GM06990 (cell line): Measurements from ENCODE around the gene PLIN4.

ENCODE experiments used
- DNase-seq: peaks from one replicate; pipeline ENCODE4 v3.0.0-alpha.2; 2011; ENCODE audit not compliant: insufficient read length; ENCODE audit errors: extremely low read depth
- H3K27me3 ChIP-seq: replicated peaks from 2 replicates; pipeline ENCODE4 v1.6.0; 2011; ENCODE audit warnings: low read length; ENCODE audit not compliant: control insufficient read depth, insufficient read depth
- H3K36me3 ChIP-seq: 2 replicates; pipeline ENCODE4 v1.5.1; 2011; ENCODE audit warnings: low read length; ENCODE audit not compliant: control insufficient read depth, insufficient read depth
- H3K4me3 ChIP-seq: replicated peaks from 2 replicates; pipeline ENCODE4 v1.5.1; 2011; ENCODE audit warnings: low read depth, mild to moderate bottlenecking, control low read depth, low read length
- TF ChIP-seq, protein P1 (sequence below): IDR thresholded peaks from 2 replicates; pipeline ENCODE4 v1.5.1; 2011; ENCODE audit warnings: low read length, control low read depth, mild to moderate bottlenecking, inconsistent platforms; ENCODE audit not compliant: insufficient read depth, poor library complexity, severe bottlenecking

PLIN4 gene

DNA sequence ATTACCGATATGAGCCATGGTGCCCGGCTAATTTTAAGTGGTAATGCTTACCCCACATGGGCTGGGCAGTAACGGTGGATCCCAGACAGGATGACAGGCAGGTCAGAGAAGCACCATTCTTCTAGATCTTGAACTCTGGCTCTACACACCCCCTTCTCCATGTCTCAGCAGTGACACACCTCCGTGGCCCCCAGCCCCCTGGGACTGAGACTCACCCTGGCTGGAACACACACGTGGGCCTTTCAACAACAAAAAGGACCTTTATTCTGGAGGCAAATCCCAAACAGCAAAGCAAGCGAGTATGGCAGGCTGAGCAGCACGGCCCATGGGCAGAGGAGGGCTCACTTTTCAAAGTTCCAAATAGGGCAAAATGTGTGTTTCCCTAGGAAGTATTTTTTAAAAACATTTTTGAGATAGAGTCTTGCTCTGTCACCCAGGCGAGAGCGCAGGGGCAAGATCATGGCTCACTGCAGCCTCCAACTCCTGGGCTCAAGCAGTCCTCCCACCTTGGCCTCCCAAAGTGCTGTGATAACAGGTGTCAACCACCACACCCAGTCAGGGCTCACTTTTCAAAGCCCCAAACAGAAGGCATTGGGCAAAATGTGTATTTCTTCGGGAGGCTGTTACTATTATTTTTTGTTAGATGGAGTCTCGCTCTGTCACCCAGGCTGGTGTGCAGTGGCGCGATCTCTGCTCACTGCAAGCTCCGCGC lies 4.2 kb upstream of the PLIN4 start:
- H3K27me3 ChIP-seq, result no peaks in the 10 kb centered on the region; the same call in 1 of the 2 replicates
- DNase-seq, result no peak
- TF ChIP-seq, protein P1, sequence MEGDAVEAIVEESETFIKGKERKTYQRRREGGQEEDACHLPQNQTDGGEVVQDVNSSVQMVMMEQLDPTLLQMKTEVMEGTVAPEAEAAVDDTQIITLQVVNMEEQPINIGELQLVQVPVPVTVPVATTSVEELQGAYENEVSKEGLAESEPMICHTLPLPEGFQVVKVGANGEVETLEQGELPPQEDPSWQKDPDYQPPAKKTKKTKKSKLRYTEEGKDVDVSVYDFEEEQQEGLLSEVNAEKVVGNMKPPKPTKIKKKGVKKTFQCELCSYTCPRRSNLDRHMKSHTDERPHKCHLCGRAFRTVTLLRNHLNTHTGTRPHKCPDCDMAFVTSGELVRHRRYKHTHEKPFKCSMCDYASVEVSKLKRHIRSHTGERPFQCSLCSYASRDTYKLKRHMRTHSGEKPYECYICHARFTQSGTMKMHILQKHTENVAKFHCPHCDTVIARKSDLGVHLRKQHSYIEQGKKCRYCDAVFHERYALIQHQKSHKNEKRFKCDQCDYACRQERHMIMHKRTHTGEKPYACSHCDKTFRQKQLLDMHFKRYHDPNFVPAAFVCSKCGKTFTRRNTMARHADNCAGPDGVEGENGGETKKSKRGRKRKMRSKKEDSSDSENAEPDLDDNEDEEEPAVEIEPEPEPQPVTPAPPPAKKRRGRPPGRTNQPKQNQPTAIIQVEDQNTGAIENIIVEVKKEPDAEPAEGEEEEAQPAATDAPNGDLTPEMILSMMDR, result no peak
- no peaks in the 10 kb centered on the region for H3K36me3 ChIP-seq
- no peak overlapping the region for H3K4me3 ChIP-seq

DNA sequence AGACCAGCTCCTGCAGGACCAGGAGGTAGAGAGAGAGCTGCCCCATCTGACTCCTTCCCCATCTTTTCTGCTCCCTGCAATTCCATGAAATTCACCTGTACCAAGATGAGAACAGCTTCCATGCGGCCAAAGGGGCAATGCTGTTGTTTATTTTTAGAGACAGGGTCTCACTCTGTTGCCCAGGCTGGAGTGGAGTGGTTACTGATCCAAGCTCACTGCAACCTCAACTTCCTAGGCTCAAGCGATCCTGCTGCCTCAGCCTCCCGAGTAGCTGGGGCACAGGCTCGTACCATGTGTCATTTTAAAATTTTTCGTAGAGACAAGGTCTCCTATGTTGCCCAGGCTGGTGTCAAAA lies 3.6 kb upstream of the PLIN4 start:
- TF ChIP-seq, protein P1, result no peak
- no peak overlapping the region for H3K4me3 ChIP-seq
- no peak for DNase-seq
- no peaks in the 10 kb centered on the region for H3K36me3 ChIP-seq
- H3K27me3 ChIP-seq, result no peaks in the 10 kb centered on the region; the same call in 1 of the 2 replicates

DNA sequence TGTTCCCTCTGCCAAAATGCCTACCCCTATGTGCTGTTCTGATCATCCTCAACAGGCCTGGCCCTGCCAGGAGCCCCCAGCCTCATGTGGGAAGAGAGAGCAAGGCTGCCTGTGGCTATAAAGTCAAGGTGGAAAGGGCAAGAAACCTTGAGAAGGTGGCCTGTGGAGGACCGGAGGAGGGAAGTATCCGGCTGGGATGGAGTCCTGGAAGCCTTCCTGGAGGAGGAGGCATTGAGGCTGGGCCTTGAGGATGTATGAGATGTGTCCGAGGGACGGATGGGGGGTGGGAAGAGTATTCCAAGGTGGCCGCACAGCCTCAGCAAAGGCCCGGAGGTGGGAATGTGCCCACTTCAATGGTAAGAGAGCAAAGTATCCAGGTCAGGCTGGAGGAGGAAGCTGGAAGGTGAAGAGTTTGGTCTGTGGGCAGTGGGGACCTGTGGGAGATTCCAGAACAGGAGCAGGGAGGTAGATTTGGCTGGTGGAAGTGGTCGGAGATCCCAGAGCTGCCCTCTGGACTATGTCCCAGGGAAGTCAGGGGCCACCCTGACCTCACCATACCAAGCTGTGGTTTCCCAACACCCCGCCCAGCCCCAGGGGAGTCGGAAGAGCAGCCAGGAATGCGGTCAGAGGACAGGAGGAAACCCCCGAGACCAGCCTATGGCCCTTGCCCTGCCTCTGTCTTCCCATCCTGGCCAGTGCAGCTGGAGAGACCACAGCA lies 3.0 kb upstream of the PLIN4 start:
- H3K4me3 ChIP-seq, result no peak overlapping the region
- no peak for DNase-seq
- H3K36me3 ChIP-seq, result no peaks in the 10 kb centered on the region
- TF ChIP-seq, protein P1, result no peak
- H3K27me3 ChIP-seq, result no peaks in the 10 kb centered on the region; the same call in 1 of the 2 replicates

DNA sequence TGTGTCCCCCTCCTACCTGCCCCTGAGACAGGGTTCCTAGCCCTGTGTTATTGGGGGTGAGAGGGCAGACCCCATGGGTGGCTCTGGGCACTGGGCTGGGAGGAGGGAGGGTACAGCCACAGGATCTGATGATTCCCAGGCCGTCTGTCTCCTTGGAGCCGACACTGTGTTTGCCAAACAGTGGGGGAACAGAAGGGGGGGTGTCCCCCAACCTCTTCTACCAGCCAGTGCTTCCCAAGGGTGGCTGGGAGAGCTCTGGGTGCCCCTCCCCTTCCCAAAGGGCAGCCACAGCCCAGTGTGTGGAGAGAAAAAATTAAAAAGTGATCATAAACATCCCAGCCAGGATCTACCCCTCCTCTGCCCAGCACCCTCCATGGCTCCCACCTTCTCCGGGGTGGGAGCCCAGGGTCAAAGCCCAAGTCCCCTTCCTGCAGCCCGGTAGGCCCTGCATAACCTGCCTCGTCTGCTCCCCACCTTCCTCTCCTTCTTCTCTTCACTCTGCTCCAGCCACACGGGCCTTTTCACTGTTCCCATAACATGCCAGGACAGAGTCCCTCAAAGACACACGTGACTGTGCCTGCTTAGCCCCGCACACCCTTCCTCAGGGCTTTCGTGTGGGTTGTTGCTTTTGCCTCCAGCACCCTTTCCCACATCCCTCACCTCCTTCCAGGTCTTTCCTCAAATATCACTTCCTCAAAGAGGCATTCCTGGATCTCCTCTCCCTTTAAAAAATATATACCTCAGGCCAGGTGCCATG lies 1.4 kb upstream of the PLIN4 start:
- Histone ChIP-seq H3K27me3 (no peaks in the 10 kb centered on the region), H3K4me3 (no peak overlapping the region), H3K36me3 (no peaks in the 10 kb centered on the region)
- no peak for DNase-seq
- TF ChIP-seq, protein P1, result no peak

DNA sequence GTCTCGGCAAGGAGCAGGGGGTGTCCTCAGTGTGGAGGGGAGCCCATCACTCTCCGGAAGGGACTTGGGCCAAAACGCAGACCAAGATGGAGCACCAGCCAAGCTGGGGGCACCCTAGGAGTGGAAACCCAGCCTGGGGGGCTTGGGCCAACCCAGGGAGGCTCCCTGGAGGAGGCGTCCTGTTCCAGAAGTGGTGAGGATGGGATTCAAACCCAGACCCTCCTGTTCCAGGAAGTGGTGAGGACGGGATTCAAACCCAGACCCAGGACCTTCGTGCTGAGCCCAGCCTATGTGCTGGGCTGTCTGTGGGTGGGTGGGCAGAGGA lies 848 bp upstream of the PLIN4 start:
- TF ChIP-seq, protein P1, result no peak
- no peaks in the 10 kb centered on the region for H3K27me3 ChIP-seq
- H3K4me3 ChIP-seq, result no peak overlapping the region
- no peaks in the 10 kb centered on the region for H3K36me3 ChIP-seq
- DNase-seq, result no peak
